Measurements from ENCODE around the gene EBF3.

EBF3 gene

GRCh38 chr10:129905553-129905952 is 58.5 kb downstream of the EBF3 start:
- no peak for DNase-seq
- intact Hi-C loops (cut with DNase I): no loop called here

GRCh38 chr10:129904323-129904722 is 59.8 kb downstream of the EBF3 start:
- DNase-seq: no peak
- intact Hi-C loops (cut with DNase I): no loop called here

- intact Hi-C loops (cut with DNase I): no loop called here
- DNase-seq: no peak
These were observed 62.6 kb downstream of the EBF3 start for GRCh38 chr10:129901389-129902006.

- intact Hi-C loops (cut with DNase I): no loop called here
- no peak for DNase-seq
These were observed 63.2 kb downstream of the EBF3 start for GRCh38 chr10:129900825-129901224.

- no peak for DNase-seq
- intact Hi-C loops (cut with DNase I): no loop called here
These were observed 64.6 kb downstream of the EBF3 start for GRCh38 chr10:129899276-129900130.

GRCh38 chr10:129898706-129899268 is 65.3 kb downstream of the EBF3 start:
- intact Hi-C loops (cut with DNase I): no loop called here
- peak in 16 of 42 donors; percentile 8 to 55 (median 26) for DNase-seq

GRCh38 chr10:129897871-129898626 is 66.0 kb downstream of the EBF3 start:
- intact Hi-C loops (cut with DNase I): no loop called here

GRCh38 chr10:129896860-129897200 is 67.2 kb downstream of the EBF3 start:
- no peak for DNase-seq
- intact Hi-C loops (cut with DNase I): no loop called here

More at GRCh38 chr10:129897871-129898626, 66.0 kb downstream of the EBF3 start:
- no peak for DNase-seq

GRCh38 chr10:129896136-129896859 is 67.8 kb downstream of the EBF3 start:
- peak in 2 of 42 donors; percentile 11 to 14 for DNase-seq
- intact Hi-C loops (cut with DNase I): no loop called here

GRCh38 chr10:129895811-129896135 is 68.3 kb downstream of the EBF3 start:
- no peak for DNase-seq
- intact Hi-C loops (cut with DNase I): no loop called here

- no peak for DNase-seq
- intact Hi-C loops (cut with DNase I): no loop called here
These were observed 69.4 kb downstream of the EBF3 start for GRCh38 chr10:129894698-129895097.

- intact Hi-C loops (cut with DNase I): no loop called here
These were observed 70.7 kb downstream of the EBF3 start for GRCh38 chr10:129893104-129894089.

GRCh38 chr10:129892548-129893052 is 71.5 kb downstream of the EBF3 start:
- no peak for DNase-seq
- intact Hi-C loops (cut with DNase I): no loop called here

More at GRCh38 chr10:129893104-129894089, 70.7 kb downstream of the EBF3 start:
- no peak for DNase-seq

GRCh38 chr10:129891806-129892205 is 72.3 kb downstream of the EBF3 start:
- DNase-seq: no peak
- intact Hi-C loops (cut with DNase I): no loop called here

- DNase-seq: no peak
- intact Hi-C loops (cut with DNase I): no loop called here
These were observed 73.9 kb downstream of the EBF3 start for GRCh38 chr10:129890170-129890569.

GRCh38 chr10:129888784-129889616 is 75.1 kb downstream of the EBF3 start:
- intact Hi-C loops (cut with DNase I): no loop called here
- DNase-seq: peak in 23 of 42 donors; percentile 8 to 70 (median 34)

All from head of caudate nucleus (tissue), 42 donors.